Calu3 (cell line): ENCODE measurements around the gene DOCK1. TPM values are rescaled to one million over a fixed set of nuclear protein-coding genes. Genes with fewer than 3 reads are reported as not detected.

ENCODE experiments used
- BruUV-seq: library from RNA; stranded (reverse); fragments of 400-500 nt; replicated peaks from 2 replicates; lab custom pipeline; 2021; lab: Mats Ljungman, UMichigan
- CTCF ChIA-PET: fragments of 300-600 bp; sonication (Branson Sonifier 250); formaldehyde crosslinking; loops from one replicate; lab custom pipeline; 2022; ENCODE audit warnings: antibody characterized with exemption; lab: Charles Lee
- DNase-seq: peaks from one replicate; pipeline ENCODE4 v3.0.0; 2022
- H3K27ac Mint-ChIP-seq: one replicate; pipeline ENCODE4 v1.8.0; 2022; ENCODE audit warnings: mixed read lengths; ENCODE audit not compliant: unreplicated experiment
- H3K27me3 Mint-ChIP-seq: one replicate; pipeline ENCODE4 v1.8.0; 2022; ENCODE audit warnings: mixed read lengths; ENCODE audit not compliant: unreplicated experiment
- H3K36me3 Mint-ChIP-seq: one replicate; pipeline ENCODE4 v1.8.0; 2022; ENCODE audit warnings: mild to moderate bottlenecking, moderate library complexity, mixed read lengths; ENCODE audit not compliant: insufficient read depth, unreplicated experiment
- H3K4me1 Mint-ChIP-seq: one replicate; pipeline ENCODE4 v1.8.0; 2022; ENCODE audit warnings: mild to moderate bottlenecking, low read depth, mixed read lengths; ENCODE audit not compliant: unreplicated experiment
- H3K4me3 Mint-ChIP-seq: one replicate; pipeline ENCODE4 v1.8.0; 2022; ENCODE audit warnings: mild to moderate bottlenecking, low read depth, moderate library complexity, mixed read lengths; ENCODE audit not compliant: unreplicated experiment
- H3K9me3 Mint-ChIP-seq: one replicate; pipeline ENCODE4 v1.8.0; 2022; ENCODE audit warnings: low read depth, mixed read lengths; ENCODE audit not compliant: unreplicated experiment
- CTCF ChIP-seq: fragments of 200-600 bp; IDR thresholded peaks from one replicate; pipeline ENCODE4 v1.8.0; 2022; ENCODE audit warnings: antibody characterized with exemption; ENCODE audit not compliant: unreplicated experiment
- intact Hi-C: fragments of 100-400 bp; cut with micrococcal nuclease; formaldehyde crosslinking; loops from one replicate; pipeline ENCODE4 v1.10.0; 2022; ENCODE audit not compliant: unreplicated experiment
- total RNA-seq: library from RNA; stranded (reverse); gene quantifications from 2 replicates; pipeline ENCODE4 v1.2.3, GENCODE V29; 2022

The DOCK1 gene
- total RNA-seq, 1 experiment from 2014 or later = 34.2 TPM

DNA sequence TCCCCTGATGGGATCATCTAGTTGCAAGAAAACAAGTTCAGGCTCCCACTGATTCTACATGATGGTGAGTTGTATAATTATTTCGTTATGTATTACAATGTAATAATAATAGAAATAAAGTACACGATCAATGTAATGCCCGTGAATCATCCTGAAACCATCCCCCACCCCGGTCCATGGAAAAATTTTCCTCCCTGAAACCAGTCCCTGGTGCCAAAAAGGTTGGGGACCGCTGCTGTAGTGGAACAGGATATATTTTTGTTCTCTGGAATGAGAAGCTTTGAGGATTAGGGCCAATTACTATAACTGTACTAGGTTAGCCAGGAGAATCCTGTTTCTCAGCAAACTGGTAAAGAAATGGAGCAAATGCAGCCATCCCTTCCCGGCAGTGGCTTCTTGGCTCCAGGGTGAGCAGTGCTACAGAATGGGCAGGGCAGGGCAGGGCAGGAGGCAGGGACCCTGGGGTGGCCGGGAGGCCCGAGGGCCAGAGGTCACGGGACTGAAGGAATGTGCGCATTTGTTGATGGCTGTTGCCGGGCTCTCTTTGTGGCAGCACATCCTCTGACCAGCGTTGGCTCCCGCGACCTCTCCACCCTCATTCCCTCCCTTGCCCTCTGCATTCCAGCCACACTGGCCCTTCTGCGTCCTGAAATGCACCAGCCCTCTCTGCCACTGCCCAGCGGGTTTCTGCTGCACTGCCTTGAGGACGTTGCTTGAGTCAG lies 481.5 kb downstream of the DOCK1 start:
- Mint-ChIP-seq H3K27me3 (no peaks in the 10 kb centered on the region), H3K4me3 (no peak overlapping the region), H3K9me3 (no peaks in the 10 kb centered on the region), H3K4me1 (no peaks in the 10 kb centered on the region), H3K27ac (no peak overlapping the region), H3K36me3 (no peaks in the 10 kb centered on the region)
- no peak for DNase-seq
- no TSS peak for BruUV-seq
- intact Hi-C loops = no loop called here
- CTCF ChIA-PET = no interaction called here
- no peak for TF ChIP-seq CTCF

DNA sequence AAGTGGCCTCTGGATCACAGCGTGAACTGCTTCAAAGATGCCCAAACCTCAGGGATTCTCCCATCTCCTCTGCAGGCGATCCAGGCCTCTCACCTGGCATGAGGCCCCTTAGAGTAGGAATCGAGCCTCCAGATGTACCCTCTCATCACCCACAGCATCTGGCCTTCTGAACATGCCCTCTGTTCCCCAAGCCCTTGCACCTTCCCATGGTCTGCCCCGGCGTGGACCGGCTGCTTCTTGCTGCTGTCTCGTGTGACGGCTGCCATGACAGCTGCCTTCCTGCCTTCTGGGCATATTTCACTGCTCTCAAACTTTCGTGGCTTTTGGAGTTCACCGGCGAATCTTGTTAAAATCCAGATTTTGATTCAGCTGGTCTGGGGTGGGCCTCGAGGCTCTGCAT lies 486.6 kb downstream of the DOCK1 start:
- CTCF ChIA-PET = no interaction called here
- DNase-seq = no peak
- Mint-ChIP-seq H3K4me1 (no peaks in the 10 kb centered on the region), H3K9me3 (no peaks in the 10 kb centered on the region), H3K4me3 (no peak overlapping the region), H3K27me3 (no peaks in the 10 kb centered on the region), H3K36me3 (no peaks in the 10 kb centered on the region), H3K27ac (no peak overlapping the region)
- no peak for TF ChIP-seq CTCF
- intact Hi-C loops = no loop called here
- no TSS peak for BruUV-seq

- H3K27ac Mint-ChIP-seq = no peak overlapping the region
- no peak for TF ChIP-seq CTCF
- no peaks in the 10 kb centered on the region for H3K27me3 Mint-ChIP-seq
- H3K4me3 Mint-ChIP-seq = no peak overlapping the region
- intact Hi-C loops = no loop called here
- no peak for DNase-seq
- CTCF ChIA-PET = no interaction called here
- H3K36me3 Mint-ChIP-seq = no peaks in the 10 kb centered on the region
- no TSS peak for BruUV-seq
- no peaks in the 10 kb centered on the region for H3K9me3 Mint-ChIP-seq
- no peaks in the 10 kb centered on the region for H3K4me1 Mint-ChIP-seq
These were observed 487.4 kb downstream of the DOCK1 start for GRCh38 chr10:127392351-127393235.

DNA sequence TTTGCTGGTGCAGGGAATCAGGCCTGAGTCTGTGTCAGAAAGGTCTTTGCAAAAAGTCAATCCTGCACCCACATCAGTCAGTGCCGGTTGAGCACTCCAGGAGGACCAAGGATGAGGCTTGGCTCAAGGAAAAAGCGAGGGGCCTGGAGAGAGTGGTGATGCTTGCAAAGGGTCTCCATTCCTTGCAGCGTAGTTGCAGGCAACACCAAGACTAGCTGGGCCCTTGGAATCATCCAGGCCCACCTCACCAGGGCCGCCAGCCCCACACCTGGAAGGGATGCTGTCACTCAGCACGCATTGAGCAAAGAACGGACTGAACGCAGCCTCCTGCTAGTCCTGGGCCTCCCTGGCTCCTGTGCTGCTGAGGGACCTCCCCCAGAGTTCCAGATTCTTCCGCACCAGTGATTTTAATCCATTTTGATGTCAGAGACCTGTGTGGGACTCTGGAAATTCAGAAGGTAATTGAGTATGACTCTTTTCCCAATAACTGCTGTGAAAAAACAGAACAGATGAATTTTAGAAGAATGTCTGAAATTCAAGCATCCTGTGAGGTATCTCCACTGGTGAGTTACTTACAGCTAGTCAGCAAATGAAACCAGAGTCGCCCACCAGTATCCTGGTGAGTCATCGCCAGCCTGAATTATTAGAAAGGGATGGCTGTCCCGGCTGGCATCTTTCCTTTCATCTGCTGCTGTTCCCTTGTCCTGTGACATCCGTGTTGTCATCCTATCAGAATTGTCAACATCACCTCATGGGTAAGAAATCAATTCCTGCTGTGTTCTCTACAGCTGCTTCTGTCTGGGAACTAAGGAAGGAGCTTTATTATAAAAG lies 493.1 kb downstream of the DOCK1 start:
- Mint-ChIP-seq H3K27me3 (no peaks in the 10 kb centered on the region), H3K4me3 (no peak overlapping the region), H3K27ac (no peak overlapping the region), H3K36me3 (no peaks in the 10 kb centered on the region), H3K4me1 (no peaks in the 10 kb centered on the region), H3K9me3 (no peaks in the 10 kb centered on the region)
- intact Hi-C loops = no loop called here
- no peak for DNase-seq
- CTCF ChIA-PET = interaction anchor here (0.7 kb wide), 1 partner anchor 15 kb away, joined by 3 read pairs; no protein-coding TSS in a partner anchor
- no peak for TF ChIP-seq CTCF
- no TSS peak for BruUV-seq
